Measurements from ENCODE around the gene GPD2.

DNA sequence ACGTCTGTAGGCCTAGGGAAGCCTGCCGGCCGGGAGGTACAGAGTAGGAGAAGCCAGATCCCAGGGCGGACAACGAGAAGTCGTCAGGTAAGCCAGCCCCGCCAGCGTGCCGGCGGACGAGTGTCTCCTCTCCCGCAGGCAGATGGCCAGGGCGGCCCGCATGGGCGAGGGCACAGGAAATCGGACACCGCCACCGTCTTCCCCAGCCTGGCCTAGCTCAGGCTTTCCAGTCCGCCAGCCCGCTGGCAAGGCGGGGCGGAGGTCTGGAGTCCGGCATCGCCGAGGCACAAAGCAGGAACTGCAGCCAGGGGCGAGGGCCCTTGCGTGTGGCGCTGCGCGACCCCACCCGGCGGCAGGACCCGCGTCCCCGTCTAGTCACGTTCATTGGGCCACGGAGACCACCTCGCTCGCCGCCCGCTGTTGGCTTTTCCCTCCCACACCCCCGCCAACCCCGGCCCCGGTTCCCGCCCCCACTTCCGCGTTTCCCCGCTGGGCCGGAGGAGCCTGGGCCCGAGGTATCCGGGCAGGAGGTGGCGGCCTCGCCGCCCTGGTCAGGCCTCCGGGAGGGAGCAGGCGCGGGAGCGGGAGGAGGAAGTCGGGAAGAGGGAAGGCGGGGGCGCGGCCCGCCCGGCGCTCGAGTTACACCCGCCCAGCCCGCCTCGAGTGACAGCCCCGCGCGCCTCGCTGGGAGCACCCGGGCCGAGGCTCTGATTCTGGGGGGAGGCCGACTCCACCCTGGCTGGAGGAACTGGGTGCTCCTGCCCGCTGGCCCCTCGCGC lies at the start of gene GPD2:
- peak; percentile 80 for TF ChIP-seq POLR2A (IDR thresholded peaks at IDR 0.05; ENCODE audit: low read depth, low read length)
- 0 out of 2 replicates have a peak, but pooled peaks have one; percentile 44 for TF ChIP-seq TAF1 (IDR thresholded peaks at IDR 0.05; ENCODE audit: borderline replicate concordance, low read depth, low read length)
- TF ChIP-seq POLR2AphosphoS5 (IDR thresholded peaks at IDR 0.05; ENCODE audit: low read depth, low read length): peak; percentile 51; the same call in 1 of the 2 replicates

Data from GM12892 (cell line).